Neutrophil (primary cell): Measurements from ENCODE around the gene LINGO3.
A peak's percentile ranks its signal among the peaks of the same experiment; 100 is the strongest.

Source experiments
- H3K27ac ChIP-seq: fragments of 200-600 bp; sonication (generic); 2 replicates; pipeline ENCODE4 v1.5.1; 2016; ENCODE audit warnings: mild to moderate bottlenecking, moderate library complexity
- H3K27me3 ChIP-seq: fragments of 200-600 bp; sonication (generic); 2 replicates; pipeline ENCODE4 v1.6.0; 2016; ENCODE audit warnings: mild to moderate bottlenecking
- H3K36me3 ChIP-seq: fragments of 200-600 bp; sonication (generic); 2 replicates; pipeline ENCODE4 v1.5.1; 2017
- H3K4me1 ChIP-seq, 2 experiments: fragments of 200-600 bp in 1 of 2; sonication (generic) in 1 of 2; 1 replicate in 1 of 2; 2 replicates in 1 of 2; pipeline versions ENCODE4 v1.5.1 to v1.6.1; 2013 to 2016; ENCODE audit warnings: low read depth in 1 of 2, low read length in 1 of 2, mild to moderate bottlenecking in 1 of 2, moderate library complexity in 1 of 2; ENCODE audit not compliant: control insufficient read depth in 1 of 2, insufficient read depth in 1 of 2
- H3K4me3 ChIP-seq, 2 experiments: fragments of 200-600 bp in 1 of 2; sonication (generic) in 1 of 2; 1 replicate in 1 of 2; 2 replicates in 1 of 2; pipeline ENCODE4 v1.5.1; 2013 to 2016; ENCODE audit warnings: low read depth in 1 of 2, low read length in 1 of 2, mild to moderate bottlenecking in 1 of 2, moderate library complexity in 1 of 2
- H3K9me3 ChIP-seq: fragments of 200-600 bp; sonication (generic); 2 replicates; pipeline ENCODE4 v1.5.1; 2016
- TF ChIP-seq, protein P1 (sequence below): fragments of 200-600 bp; sonication (generic); IDR thresholded peaks from 2 replicates; pipeline ENCODE4 v1.5.1; 2016; ENCODE audit warnings: antibody characterized with exemption

Gene LINGO3

DNA sequence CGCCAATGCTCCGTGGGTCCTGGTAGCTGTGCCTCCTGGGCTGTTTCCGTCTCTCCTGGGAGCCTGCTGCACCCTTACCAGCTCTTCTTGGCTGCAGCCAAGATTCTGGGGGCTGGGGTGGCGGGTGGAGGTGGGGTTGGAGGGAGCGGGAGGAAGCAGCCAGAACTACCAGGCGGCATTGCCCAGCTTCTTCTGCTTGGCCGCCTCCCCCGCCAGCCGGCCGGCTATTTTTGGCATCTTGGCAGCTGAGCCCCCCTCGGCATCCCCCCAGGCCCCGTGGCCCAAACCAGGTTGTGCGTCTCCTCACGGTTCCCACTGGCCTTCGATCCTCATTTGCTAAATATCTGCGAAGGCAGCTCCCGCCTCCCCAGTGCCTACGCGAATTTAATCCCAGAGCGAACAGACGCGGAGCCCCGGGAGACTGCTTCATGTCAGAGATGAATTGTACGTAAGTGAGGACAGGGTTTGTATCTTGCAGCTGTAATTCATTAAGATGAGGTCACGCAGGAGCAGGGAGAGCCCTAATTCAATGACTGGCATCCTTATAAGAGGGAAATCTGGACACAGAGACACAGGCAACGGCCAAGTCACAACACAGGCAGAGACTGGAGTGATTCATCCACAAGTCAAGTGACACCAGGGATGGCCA, 13.1 kb downstream of the LINGO3 start:
- TF ChIP-seq, protein P1, sequence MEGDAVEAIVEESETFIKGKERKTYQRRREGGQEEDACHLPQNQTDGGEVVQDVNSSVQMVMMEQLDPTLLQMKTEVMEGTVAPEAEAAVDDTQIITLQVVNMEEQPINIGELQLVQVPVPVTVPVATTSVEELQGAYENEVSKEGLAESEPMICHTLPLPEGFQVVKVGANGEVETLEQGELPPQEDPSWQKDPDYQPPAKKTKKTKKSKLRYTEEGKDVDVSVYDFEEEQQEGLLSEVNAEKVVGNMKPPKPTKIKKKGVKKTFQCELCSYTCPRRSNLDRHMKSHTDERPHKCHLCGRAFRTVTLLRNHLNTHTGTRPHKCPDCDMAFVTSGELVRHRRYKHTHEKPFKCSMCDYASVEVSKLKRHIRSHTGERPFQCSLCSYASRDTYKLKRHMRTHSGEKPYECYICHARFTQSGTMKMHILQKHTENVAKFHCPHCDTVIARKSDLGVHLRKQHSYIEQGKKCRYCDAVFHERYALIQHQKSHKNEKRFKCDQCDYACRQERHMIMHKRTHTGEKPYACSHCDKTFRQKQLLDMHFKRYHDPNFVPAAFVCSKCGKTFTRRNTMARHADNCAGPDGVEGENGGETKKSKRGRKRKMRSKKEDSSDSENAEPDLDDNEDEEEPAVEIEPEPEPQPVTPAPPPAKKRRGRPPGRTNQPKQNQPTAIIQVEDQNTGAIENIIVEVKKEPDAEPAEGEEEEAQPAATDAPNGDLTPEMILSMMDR: no peak
- H3K27me3 ChIP-seq: no peaks in the 10 kb centered on the region
- H3K27ac ChIP-seq: peak overlapping the region; percentile 70
- H3K9me3 ChIP-seq: no peaks in the 10 kb centered on the region
- peak overlapping the region in 1 of 2 experiments; percentile 95 for H3K4me3 ChIP-seq
- H3K4me1 ChIP-seq: peaks cover 44 to 62% of the 10 kb centered on the region in 2 experiments
- peaks cover 64% of the 10 kb centered on the region for H3K36me3 ChIP-seq

DNA sequence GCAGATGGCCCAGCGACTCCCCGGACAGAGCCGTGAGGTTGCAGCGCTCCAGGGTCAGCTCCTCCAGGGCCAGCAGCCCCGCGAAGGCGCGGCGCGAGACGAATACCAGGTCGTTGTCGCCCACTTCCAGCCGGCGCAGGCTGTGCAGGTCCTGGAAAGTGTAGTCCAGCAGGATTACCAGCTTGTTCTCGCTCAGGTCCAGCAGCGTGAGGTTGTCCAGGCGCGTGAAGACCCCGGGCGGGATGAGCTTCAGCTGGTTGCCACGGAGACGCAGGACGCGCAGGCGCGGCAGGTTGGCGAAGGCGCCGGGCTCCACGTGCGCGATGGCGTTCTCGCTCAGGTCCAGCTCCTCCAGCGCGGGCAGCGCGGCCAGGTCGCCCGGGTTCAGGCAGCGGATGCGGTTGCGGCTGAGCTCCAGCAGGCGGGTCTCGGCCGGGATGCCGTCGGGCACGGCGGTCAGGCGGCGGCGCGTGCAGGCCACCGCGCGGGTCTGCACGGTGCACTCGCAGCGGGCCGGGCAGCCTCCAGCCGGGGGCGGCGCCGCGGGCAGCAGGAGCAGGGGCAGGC, 16.7 kb downstream of the LINGO3 start:
- Histone ChIP-seq H3K36me3 (peaks cover 53% of the 10 kb centered on the region), H3K4me1 (peaks cover 76 to 88% of the 10 kb centered on the region in 2 experiments), H3K4me3 (peak overlapping the region; percentile 95), H3K27ac (peak overlapping the region; percentile 99), H3K27me3 (no peaks in the 10 kb centered on the region), H3K9me3 (no peaks in the 10 kb centered on the region)
- TF ChIP-seq, protein P1: no peak

DNA sequence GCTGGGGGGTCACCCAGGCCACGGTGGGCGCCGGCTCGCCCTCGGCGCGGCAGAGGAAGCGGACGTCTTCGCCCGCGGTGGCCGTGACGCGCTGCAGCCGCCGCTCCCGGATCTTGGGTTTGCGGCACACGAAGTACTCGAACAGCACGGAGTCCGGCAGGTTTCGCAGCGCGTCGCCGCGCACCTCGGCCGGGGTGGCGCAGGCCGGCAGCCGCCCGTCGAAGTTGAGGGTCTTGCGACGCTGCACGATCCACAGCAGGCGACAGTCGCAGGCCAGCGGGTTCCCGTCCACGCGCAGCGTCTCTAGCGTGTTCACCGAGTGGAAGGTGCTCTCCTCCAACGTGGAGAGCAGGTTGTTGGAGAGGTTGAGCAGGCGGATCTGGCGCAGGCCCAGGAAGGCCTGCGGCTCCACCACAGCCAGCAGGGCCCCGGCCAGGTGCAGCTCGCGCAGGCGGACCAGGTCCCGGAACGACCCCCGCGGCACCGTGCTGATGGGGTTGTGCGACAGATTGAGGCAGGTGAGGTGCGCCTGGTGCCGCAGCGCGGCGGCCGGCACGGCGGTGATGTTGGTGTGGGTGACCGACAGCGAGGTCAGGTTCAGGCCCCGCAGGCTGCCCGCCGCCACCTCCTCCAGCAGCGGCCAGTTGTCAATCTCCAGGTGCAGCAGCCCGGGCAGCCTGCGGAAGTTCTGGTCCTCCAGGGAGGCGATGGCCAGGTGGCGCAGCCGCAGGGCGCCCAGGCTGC, 17.3 kb downstream of the LINGO3 start:
- peak overlapping the region; percentile 99 for H3K27ac ChIP-seq
- peaks cover 80 to 89% of the 10 kb centered on the region in 2 experiments for H3K4me1 ChIP-seq
- peak overlapping the region; percentile 95 for H3K4me3 ChIP-seq
- H3K36me3 ChIP-seq: peaks cover 47% of the 10 kb centered on the region
- H3K9me3 ChIP-seq: no peaks in the 10 kb centered on the region
- TF ChIP-seq, protein P1: no peak
- H3K27me3 ChIP-seq: no peaks in the 10 kb centered on the region

DNA sequence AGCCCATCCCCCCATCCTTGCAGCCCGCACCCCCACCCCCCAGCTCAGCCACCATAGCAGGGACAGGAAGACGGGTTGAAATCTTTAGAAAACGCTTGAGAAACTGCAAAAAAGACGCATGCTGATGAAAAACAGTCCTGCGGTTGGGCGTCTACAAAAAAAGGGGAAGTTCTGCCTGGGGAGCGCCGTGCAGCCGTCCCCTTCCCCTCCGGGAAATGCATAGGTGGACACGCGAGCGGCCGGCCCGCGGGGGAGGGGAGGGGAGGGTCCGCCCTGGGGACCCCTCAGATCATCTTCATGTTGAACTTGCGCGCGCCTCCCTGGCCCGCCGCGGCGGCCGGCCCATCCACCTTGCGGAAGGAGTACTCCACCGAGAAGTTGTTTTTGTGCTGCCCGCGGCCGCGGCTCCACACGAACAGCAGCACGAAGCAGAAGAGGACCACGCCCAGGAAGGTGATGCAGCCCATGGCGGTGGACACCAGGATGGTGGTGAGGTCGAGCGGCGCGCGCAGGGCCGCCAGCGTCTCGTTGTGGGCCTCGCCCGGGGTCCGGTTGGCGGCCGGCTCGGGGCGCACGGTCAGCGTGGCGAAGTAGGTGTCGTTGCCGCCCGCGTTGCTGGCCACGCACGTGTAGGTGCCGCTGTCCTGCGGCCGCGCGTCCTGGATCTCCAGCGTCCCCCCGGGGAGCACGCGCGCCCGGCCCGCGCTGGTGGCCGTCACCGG, 18.1 kb downstream of the LINGO3 start:
- peak overlapping the region; percentile 99 for H3K27ac ChIP-seq

More for the DNA sequence above, 18.1 kb downstream of the LINGO3 start:
- TF ChIP-seq, protein P1: no peak
- H3K27me3 ChIP-seq: no peaks in the 10 kb centered on the region
- H3K36me3 ChIP-seq: peaks cover 39% of the 10 kb centered on the region
- H3K4me3 ChIP-seq: peak overlapping the region; percentile 95
- H3K4me1 ChIP-seq: peaks cover 81 to 89% of the 10 kb centered on the region in 2 experiments
- no peaks in the 10 kb centered on the region for H3K9me3 ChIP-seq
